Measurements from ENCODE around the gene MAN1A1. TPM values are rescaled to one million over a fixed set of nuclear protein-coding genes. Genes with fewer than 3 reads are reported as not detected.

Gene MAN1A1
- total RNA-seq, 1 donor from 2014 or later: 52.2 TPM

GRCh38 chr6:119324718-119325117 lies 24.8 kb downstream of the MAN1A1 start:
- Mint-ChIP-seq H3K27ac (no peak overlapping the region), H3K4me1 (ENCODE audit: unreplicated experiment) (peaks cover 3% of the 10 kb centered on the region), H3K9me3 (no peaks in the 10 kb centered on the region), H3K4me3 (no peak overlapping the region), H3K36me3 (peaks cover 7% of the 10 kb centered on the region), H3K27me3 (peaks cover 1% of the 10 kb centered on the region)
- no peak for DNase-seq (ENCODE audit: extremely low spot score, unreplicated experiment)
- TF ChIP-seq CTCF (conservative IDR thresholded peaks at IDR 0.05): no peak

GRCh38 chr6:119323931-119324330 lies 25.6 kb downstream of the MAN1A1 start:
- H3K4me3 Mint-ChIP-seq: no peak overlapping the region
- no peak for DNase-seq (ENCODE audit: extremely low spot score, unreplicated experiment)
- peaks cover 6% of the 10 kb centered on the region for H3K36me3 Mint-ChIP-seq
- no peaks in the 10 kb centered on the region for H3K9me3 Mint-ChIP-seq
- H3K27ac Mint-ChIP-seq: no peak overlapping the region
- H3K27me3 Mint-ChIP-seq: no peaks in the 10 kb centered on the region
- TF ChIP-seq CTCF (conservative IDR thresholded peaks at IDR 0.05): no peak
- no peaks in the 10 kb centered on the region for H3K4me1 Mint-ChIP-seq (ENCODE audit: unreplicated experiment)

GRCh38 chr6:119323478-119323877 lies 26.1 kb downstream of the MAN1A1 start:
- Mint-ChIP-seq H3K27me3 (no peaks in the 10 kb centered on the region), H3K36me3 (peaks cover 6% of the 10 kb centered on the region), H3K27ac (no peak overlapping the region), H3K9me3 (no peaks in the 10 kb centered on the region), H3K4me3 (no peak overlapping the region), H3K4me1 (ENCODE audit: unreplicated experiment) (no peaks in the 10 kb centered on the region)
- no peak for TF ChIP-seq CTCF (conservative IDR thresholded peaks at IDR 0.05)
- no peak for DNase-seq (ENCODE audit: extremely low spot score, unreplicated experiment)

GRCh38 chr6:119322715-119323350 lies 26.7 kb downstream of the MAN1A1 start:
- no peak overlapping the region for H3K27ac Mint-ChIP-seq
- no peaks in the 10 kb centered on the region for H3K27me3 Mint-ChIP-seq
- no peaks in the 10 kb centered on the region for H3K9me3 Mint-ChIP-seq
- peaks cover 3% of the 10 kb centered on the region for H3K36me3 Mint-ChIP-seq
- no peak overlapping the region for H3K4me3 Mint-ChIP-seq
- no peak for DNase-seq (ENCODE audit: extremely low spot score, unreplicated experiment)
- H3K4me1 Mint-ChIP-seq (ENCODE audit: unreplicated experiment): no peaks in the 10 kb centered on the region
- no peak for TF ChIP-seq CTCF (conservative IDR thresholded peaks at IDR 0.05)

GRCh38 chr6:119322034-119322433 lies 27.5 kb downstream of the MAN1A1 start:
- no peak for DNase-seq (ENCODE audit: extremely low spot score, unreplicated experiment)
- Mint-ChIP-seq H3K9me3 (no peaks in the 10 kb centered on the region), H3K27me3 (no peaks in the 10 kb centered on the region), H3K4me3 (no peak overlapping the region), H3K27ac (no peak overlapping the region), H3K36me3 (peaks cover 3% of the 10 kb centered on the region), H3K4me1 (ENCODE audit: unreplicated experiment) (no peaks in the 10 kb centered on the region)
- no peak for TF ChIP-seq CTCF (conservative IDR thresholded peaks at IDR 0.05)

GRCh38 chr6:119319694-119320093 lies 29.9 kb downstream of the MAN1A1 start:
- H3K4me1 Mint-ChIP-seq (ENCODE audit: unreplicated experiment): peaks cover 2% of the 10 kb centered on the region
- no peaks in the 10 kb centered on the region for H3K27me3 Mint-ChIP-seq
- H3K27ac Mint-ChIP-seq: no peak overlapping the region
- no peak for TF ChIP-seq CTCF (conservative IDR thresholded peaks at IDR 0.05)
- no peaks in the 10 kb centered on the region for H3K9me3 Mint-ChIP-seq
- no peaks in the 10 kb centered on the region for H3K36me3 Mint-ChIP-seq
- no peak overlapping the region for H3K4me3 Mint-ChIP-seq
- no peak for DNase-seq (ENCODE audit: extremely low spot score, unreplicated experiment)

Measured in type B pancreatic cell (in vitro differentiated cells).